ENCODE measurements around the gene FTSJ3. TPM values are rescaled to one million over a fixed set of nuclear protein-coding genes. Genes with fewer than 3 reads are reported as not detected.

The FTSJ3 gene
- total RNA-seq, 1 experiment from 2014 or later, result 36.9 TPM

- no peaks in the 10 kb centered on the region for H3K27me3 ChIP-seq (ENCODE audit: insufficient read depth, low read depth)
- H3K36me3 ChIP-seq (ENCODE audit: low read depth), result peaks cover 31% of the 10 kb centered on the region
- H3K9me2 ChIP-seq (ENCODE audit: insufficient read depth), result no peaks in the 10 kb centered on the region
- H3K9me3 ChIP-seq (ENCODE audit: insufficient read depth, low read depth), result no peaks in the 10 kb centered on the region
- peaks cover 34% of the 10 kb centered on the region for H3F3A ChIP-seq (ENCODE audit: insufficient read depth, low read depth)
- peaks cover 10% of the 10 kb centered on the region for H3K4me1 ChIP-seq (replicated peaks; ENCODE audit: insufficient read depth)
- DNase-seq, result no peak
- CTCF ChIA-PET, result no interaction called here
- no peak overlapping the region for H3K4me2 ChIP-seq
- H3K27ac ChIP-seq, result no peak overlapping the region
- H3K79me2 ChIP-seq (ENCODE audit: low read depth), result peaks cover 40% of the 10 kb centered on the region
- POLR2A ChIA-PET (ENCODE audit: unreplicated experiment), result no interaction called here
- TF ChIP-seq CTCF (conservative IDR thresholded peaks at IDR 0.05), result no peak
- TF ChIP-seq EZH2 (IDR thresholded peaks at IDR 0.05; ENCODE audit: low read depth), result no peak
- no peak overlapping the region for H3K4me3 ChIP-seq
- peaks cover 10% of the 10 kb centered on the region; the same call in 1 of the 2 replicates for H4K20me1 ChIP-seq (ENCODE audit: insufficient read depth)
- no peak overlapping the region for H2AFZ ChIP-seq
- intact Hi-C loops (cut with micrococcal nuclease; ENCODE audit: unreplicated experiment), result no loop called here
- no TSS peak for BruUV-seq (replicated peaks)
These were observed 5.0 kb upstream of the FTSJ3 start for GRCh38 chr17:63832455-63832854.

GRCh38 chr17:63832014-63832413 is 4.6 kb upstream of the FTSJ3 start:
- POLR2A ChIA-PET (ENCODE audit: unreplicated experiment), result no interaction called here
- CTCF ChIA-PET, result no interaction called here
- Histone ChIP-seq H3K9me3 (ENCODE audit: insufficient read depth, low read depth) (no peaks in the 10 kb centered on the region), H4K20me1 (ENCODE audit: insufficient read depth) (peaks cover 10% of the 10 kb centered on the region; the same call in 1 of the 2 replicates), H3F3A (ENCODE audit: insufficient read depth, low read depth) (peaks cover 34% of the 10 kb centered on the region), H2AFZ (no peak overlapping the region), H3K79me2 (ENCODE audit: low read depth) (peaks cover 36% of the 10 kb centered on the region), H3K36me3 (ENCODE audit: low read depth) (peaks cover 31% of the 10 kb centered on the region), H3K27me3 (ENCODE audit: insufficient read depth, low read depth) (no peaks in the 10 kb centered on the region), H3K9me2 (ENCODE audit: insufficient read depth) (no peaks in the 10 kb centered on the region), H3K4me1 (replicated peaks; ENCODE audit: insufficient read depth) (peaks cover 10% of the 10 kb centered on the region), H3K27ac (no peak overlapping the region), H3K4me3 (no peak overlapping the region), H3K4me2 (no peak overlapping the region)
- intact Hi-C loops (cut with micrococcal nuclease; ENCODE audit: unreplicated experiment), result no loop called here
- DNase-seq, result no peak
- TF ChIP-seq CTCF (conservative IDR thresholded peaks at IDR 0.05), result no peak
- TF ChIP-seq EZH2 (IDR thresholded peaks at IDR 0.05; ENCODE audit: low read depth), result no peak
- no TSS peak for BruUV-seq (replicated peaks)

GRCh38 chr17:63831505-63831904 is 4.0 kb upstream of the FTSJ3 start:
- intact Hi-C loops (cut with micrococcal nuclease; ENCODE audit: unreplicated experiment), result no loop called here
- Histone ChIP-seq H3K9me3 (ENCODE audit: insufficient read depth, low read depth) (no peaks in the 10 kb centered on the region), H3K4me2 (no peak overlapping the region), H4K20me1 (ENCODE audit: insufficient read depth) (peaks cover 10% of the 10 kb centered on the region; the same call in 1 of the 2 replicates), H3K27ac (no peak overlapping the region), H3K9me2 (ENCODE audit: insufficient read depth) (no peaks in the 10 kb centered on the region), H3K79me2 (ENCODE audit: low read depth) (peaks cover 33% of the 10 kb centered on the region), H3K4me3 (no peak overlapping the region), H3K36me3 (ENCODE audit: low read depth) (peaks cover 31% of the 10 kb centered on the region), H2AFZ (no peak overlapping the region), H3K27me3 (ENCODE audit: insufficient read depth, low read depth) (no peaks in the 10 kb centered on the region), H3K4me1 (replicated peaks; ENCODE audit: insufficient read depth) (peaks cover 10% of the 10 kb centered on the region), H3F3A (ENCODE audit: insufficient read depth, low read depth) (peaks cover 36% of the 10 kb centered on the region)
- ChIA-PET POLR2A (ENCODE audit: unreplicated experiment) (no interaction called here), CTCF (no interaction called here)
- TF ChIP-seq EZH2 (IDR thresholded peaks at IDR 0.05; ENCODE audit: low read depth), result no peak
- TF ChIP-seq CTCF (conservative IDR thresholded peaks at IDR 0.05), result no peak
- no TSS peak for BruUV-seq (replicated peaks)
- DNase-seq, result no peak

All from PC-9 (cell line).